HepG2 (cell line): ENCODE results near the gene PLEKHN1. TPM values are rescaled to one million over a fixed set of nuclear protein-coding genes. Genes with fewer than 3 reads are reported as not detected.

Experiments used
- AGO1 ChIP-seq: fragments of 200-400 bp; formaldehyde crosslinking; IDR thresholded peaks from 2 replicates; pipeline ENCODE4 v1.6.1; 2017; ENCODE audit warnings: mild to moderate bottlenecking, low read depth, low read length, moderate library complexity; ENCODE audit not compliant: poor library complexity, severe bottlenecking
- ATF7 ChIP-seq, 2 experiments: fragments of 450-650 bp in 1 of 2; sonication (generic) in 1 of 2; formaldehyde crosslinking in 1 of 2; IDR thresholded peaks; 2 replicates each; pipeline versions ENCODE4 v1.4.0 to v1.6.1; 2016 to 2020; ENCODE audit warnings: antibody characterized with exemption in 1 of 2, mild to moderate bottlenecking in 1 of 2, missing genetic modification reagents in 1 of 2
- GMEB2 ChIP-seq: IDR thresholded peaks from 2 replicates; pipeline ENCODE4 v1.6.1; 2016; ENCODE audit warnings: missing biosample characterization, missing genetic modification reagents, low read depth
- HINFP ChIP-seq: sonication (generic); formaldehyde crosslinking; IDR thresholded peaks from 2 replicates; pipeline ENCODE4 v1.4.0; 2020; ENCODE audit warnings: low read depth, mild to moderate bottlenecking, missing genetic modification reagents
- IRF2 ChIP-seq: IDR thresholded peaks from 2 replicates; pipeline ENCODE4 v1.6.1; 2018; ENCODE audit warnings: missing genetic modification reagents, missing compliant biosample characterization
- ISL2 ChIP-seq: sonication (generic); formaldehyde crosslinking; IDR thresholded peaks from 2 replicates; pipeline ENCODE4 v1.5.0; 2020; ENCODE audit warnings: missing genetic modification reagents
- JDP2 ChIP-seq: sonication (generic); formaldehyde crosslinking; IDR thresholded peaks from 2 replicates; pipeline ENCODE4 v1.8.1; 2022; ENCODE audit warnings: missing genetic modification reagents, borderline replicate concordance
- KDM4B ChIP-seq: sonication (generic); formaldehyde crosslinking; IDR thresholded peaks from 2 replicates; pipeline ENCODE4 v1.4.0; 2020; ENCODE audit warnings: missing genetic modification reagents
- MEF2D ChIP-seq: sonication (generic); formaldehyde crosslinking; IDR thresholded peaks from 2 replicates; pipeline ENCODE4 v1.5.1; 2020; ENCODE audit warnings: mild to moderate bottlenecking, missing genetic modification reagents
- MIER3 ChIP-seq: IDR thresholded peaks from 2 replicates; pipeline ENCODE4 v1.6.1; 2016; ENCODE audit warnings: missing compliant biosample characterization, borderline replicate concordance
- PHF8 ChIP-seq: sonication (generic); formaldehyde crosslinking; IDR thresholded peaks from 2 replicates; pipeline ENCODE4 v1.5.0; 2020; ENCODE audit warnings: missing genetic modification reagents
- POGZ ChIP-seq: sonication (generic); formaldehyde crosslinking; IDR thresholded peaks from 2 replicates; pipeline ENCODE4 v1.4.0; 2020; ENCODE audit warnings: mild to moderate bottlenecking, missing genetic modification reagents
- PRDM15 ChIP-seq: sonication (generic); formaldehyde crosslinking; IDR thresholded peaks from 2 replicates; pipeline ENCODE4 v1.4.0; 2020; ENCODE audit warnings: missing genetic modification reagents
- PRMT3 ChIP-seq: sonication (generic); formaldehyde crosslinking; IDR thresholded peaks from 2 replicates; pipeline ENCODE4 v1.8.1; 2022; ENCODE audit warnings: low read depth, mild to moderate bottlenecking, moderate library complexity, missing genetic modification reagents, borderline replicate concordance
- THAP11 ChIP-seq: IDR thresholded peaks from 2 replicates; pipeline ENCODE4 v1.6.1; 2016; ENCODE audit warnings: missing biosample characterization, missing genetic modification reagents
- ZBTB20 ChIP-seq: sonication (generic); formaldehyde crosslinking; IDR thresholded peaks from 2 replicates; pipeline ENCODE4 v1.8.1; 2023; ENCODE audit warnings: missing genetic modification reagents, low read depth, mild to moderate bottlenecking, borderline replicate concordance
- ZBTB43 ChIP-seq: sonication (generic); formaldehyde crosslinking; conservative IDR thresholded peaks from 2 replicates; pipeline ENCODE4 v1.4.0; 2020; ENCODE audit warnings: missing genetic modification reagents
- ZMYM4 ChIP-seq: sonication (generic); formaldehyde crosslinking; IDR thresholded peaks from 2 replicates; pipeline ENCODE4 v1.8.1; 2023; ENCODE audit warnings: mild to moderate bottlenecking, missing genetic modification reagents
- ZNF235 ChIP-seq: sonication (generic); formaldehyde crosslinking; IDR thresholded peaks from 2 replicates; pipeline ENCODE4 v1.8.1; 2023; ENCODE audit warnings: mild to moderate bottlenecking, missing genetic modification reagents, borderline replicate concordance
- polyA plus RNA-seq, 8 experiments: library from polyadenylated mRNA; depleted of rRNA in 3 of 8; stranded (reverse) in 7 of 8; unstranded in 1 of 8; fragments of >200 nt; fragmentation: Illumina TruSeq in 4 of 8; extraction: Trizol in 4 of 8; gene quantifications; 2 replicates each; pipeline versions ENCODE4 v1.2.1 to v1.2.3, GENCODE V29; 2011 to 2016; ENCODE audit warnings: low read depth in 4 of 8, missing spikeins in 1 of 8, mixed read lengths in 1 of 8; ENCODE audit not compliant: insufficient read depth in 1 of 8
- total RNA-seq, 5 experiments: library from RNA; depleted of rRNA; stranded (reverse); fragments of >200 nt; fragmentation: Illumina TruSeq; extraction: Trizol; gene quantifications; 2 replicates each; pipeline ENCODE4 v1.2.3, GENCODE V29; 2016; ENCODE audit warnings: low read depth in 1 of 5

PLEKHN1 gene
- total and polyA plus RNA-seq, 2 of the 13 experiments (the other 11 are each of a cell fraction or from before 2014, with no cell fraction given) = 0.42 to 0.58 TPM

- TF ChIP-seq KDM4B (CRISPR knock-in tag) (0 out of 2 replicates have a peak, but pooled peaks have one; percentile 47), PHF8 (CRISPR knock-in tag) (peak; percentile 60; the same call in 1 of the 2 replicates), MIER3 (peak; percentile 93), ISL2 (CRISPR knock-in tag) (peak; percentile 81; the same call in 1 of the 2 replicates), HINFP (CRISPR knock-in tag) (peak; percentile 79; the same call in 1 of the 2 replicates), ZMYM4 (CRISPR knock-in tag) (peak; percentile 62; the same call in 1 of the 2 replicates), MEF2D (CRISPR knock-in tag) (peak; percentile 94; the same call in 1 of the 2 replicates), THAP11 (peak; percentile 88), PRDM15 (CRISPR knock-in tag) (peak; percentile 55; the same call in 1 of the 2 replicates), ATF7 (IDR thresholded peaks at IDR 0.05) (peak; percentile 64), ATF7 (CRISPR knock-in tag; IDR thresholded peaks at IDR 0.05) (peak; percentile 94), ZNF235 (peak; percentile 40; the same call in 1 of the 2 replicates), ZBTB43 (CRISPR knock-in tag) (peak; percentile 77), ZBTB20 (CRISPR knock-in tag) (peak; percentile 88; the same call in 1 of the 2 replicates), POGZ (CRISPR knock-in tag) (peak; percentile 48; the same call in 1 of the 2 replicates), JDP2 (no peak), PRMT3 (CRISPR knock-in tag) (no peak), AGO1 (peak; percentile 88), IRF2 (CRISPR knock-in tag) (peak; percentile 97), GMEB2 (CRISPR knock-in tag) (no peak)
These were observed 40.2 kb downstream of the PLEKHN1 start (continued) for GRCh38 chr1:1006305-1007159.
